T-helper 2 cell (primary cell): Measurements from ENCODE around the gene CLGN.
"Not testable (repeated sequence)": the region's sequence is repeated elsewhere in the genome, so short reads cannot be mapped to it uniquely, and the experiment has no call there.

Experiments used
- DNase-seq, 5 experiments: peaks; one replicate each; pipeline versions ENCODE4 v3.0.0 to v3.0.0-alpha.2; 2012 to 2022
- total RNA-seq, 2 donors: gene quantifications; one replicate each; lab custom pipeline; 2026; lab: John Stamatoyannopoulos, UW

Gene CLGN
- total RNA-seq, result 0 to 0.67 reads per million in 2 donors

DNA sequence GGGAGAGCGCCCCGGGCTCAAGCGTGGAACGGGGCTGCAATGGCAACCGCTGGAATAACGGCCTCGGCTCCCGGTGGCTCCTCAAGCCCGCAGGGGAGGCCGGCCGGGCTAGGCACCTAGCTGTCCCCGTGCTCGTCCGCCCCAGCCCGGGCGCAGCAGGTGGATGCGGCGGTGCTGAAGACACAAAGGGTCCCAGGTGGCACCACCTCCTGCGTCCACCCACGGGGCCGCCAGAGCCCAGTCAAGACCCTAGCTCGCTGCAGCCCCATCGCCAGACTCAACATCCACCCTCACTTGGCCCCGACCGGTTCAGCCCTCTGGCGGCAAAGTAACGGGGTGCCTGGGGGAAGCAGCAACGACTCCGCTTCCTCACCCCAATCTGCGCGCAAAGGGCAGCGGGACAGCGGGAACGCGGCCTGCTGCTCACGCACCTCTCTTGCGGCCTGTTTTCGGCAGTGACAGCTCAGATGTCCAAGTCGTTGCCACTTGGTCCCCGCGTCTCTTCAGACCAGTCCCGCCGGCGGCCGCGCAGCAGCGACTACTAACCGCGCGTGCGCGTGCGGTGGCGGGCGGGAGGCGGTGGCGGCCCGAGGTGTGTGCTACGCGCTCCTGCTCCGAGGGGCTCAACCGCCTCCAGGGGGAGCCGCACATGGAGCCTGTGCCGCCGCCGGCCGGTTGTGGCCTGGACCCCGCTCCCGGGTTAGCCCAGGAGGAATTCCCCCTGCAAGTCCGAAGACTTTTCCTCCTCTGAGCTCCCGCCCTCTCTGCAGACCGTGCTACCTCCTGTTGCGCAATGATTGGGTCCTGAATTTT is at the start of gene CLGN:
TSS of gene CLGN (minus strand) at position 543 of the 813 bp plus-strand sequence. CDS start 14,570 bp downstream, outside the sequence.
- peak in 4 of 5 experiments; percentile 6 to 59 (median 10) for DNase-seq

- no peak for DNase-seq
Observed at GRCh38 chr4:140472156-140472555, 44.7 kb upstream of the CLGN start.

DNA sequence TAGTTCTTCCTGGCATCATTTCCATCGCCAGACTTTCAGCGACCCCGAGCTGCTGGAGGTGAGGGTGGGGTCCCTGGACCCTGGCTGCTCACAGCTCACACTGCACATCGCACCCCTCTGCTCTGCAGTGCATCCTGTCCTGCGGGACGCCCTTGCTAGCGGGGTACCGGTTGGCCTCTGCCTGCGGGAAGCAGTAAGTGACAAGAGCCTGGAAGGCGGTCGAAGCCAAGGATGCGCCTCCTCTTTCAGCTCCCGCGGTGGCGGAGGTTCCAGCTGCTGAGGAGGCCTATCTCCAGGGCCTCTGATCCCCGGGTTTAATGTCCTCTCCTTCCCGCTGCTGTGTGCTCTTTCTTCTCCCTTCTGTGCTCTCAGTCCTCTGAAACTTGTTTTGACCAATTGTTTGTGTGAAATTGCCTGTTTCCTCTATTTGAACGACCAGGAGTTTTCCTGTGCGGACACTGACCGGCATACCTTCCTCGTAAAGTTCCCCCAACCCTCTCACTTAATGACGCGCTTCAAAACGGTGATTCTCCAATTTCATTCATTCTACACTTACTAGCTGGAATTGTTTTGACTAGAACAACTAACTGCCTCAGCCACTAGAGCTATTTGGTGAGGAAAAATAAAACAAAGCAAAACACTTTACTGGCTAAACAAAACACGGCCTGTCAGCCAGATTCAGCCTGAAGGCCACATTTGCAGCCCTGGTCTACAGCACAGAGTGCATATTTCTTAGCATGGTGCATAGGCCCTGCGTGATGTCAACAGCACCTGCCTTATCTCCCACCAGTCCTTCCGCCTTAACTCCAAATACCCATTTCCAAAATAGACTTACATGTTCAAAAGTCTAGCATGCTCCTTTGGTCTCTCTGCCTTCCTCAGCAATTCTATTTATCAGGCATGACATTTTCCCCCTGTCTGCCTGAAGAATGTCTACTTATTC is 42.6 kb upstream of the CLGN start:
- DNase-seq, result no peak

DNA sequence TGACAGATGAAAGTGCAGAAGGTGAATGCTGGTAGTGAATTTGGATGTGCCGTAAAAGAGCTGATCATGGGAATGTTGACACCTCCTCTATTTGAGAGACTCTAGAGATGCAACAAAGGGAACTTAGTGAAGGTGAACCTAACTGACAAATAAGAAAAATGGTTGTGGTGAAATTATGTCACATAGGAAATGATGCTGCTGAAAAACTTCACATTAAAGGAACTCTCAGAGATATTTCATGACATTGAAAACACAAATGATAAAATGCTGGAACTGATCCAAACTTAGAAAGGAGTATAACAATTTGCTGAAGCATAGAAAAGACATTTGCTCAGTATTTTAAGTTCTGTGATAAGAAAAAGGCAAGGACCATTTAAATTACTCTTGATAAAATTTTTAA is 38.7 kb upstream of the CLGN start:
- no peak for DNase-seq

GRCh38 chr4:140463614-140464013 is 36.2 kb upstream of the CLGN start:
- no peak for DNase-seq

DNA sequence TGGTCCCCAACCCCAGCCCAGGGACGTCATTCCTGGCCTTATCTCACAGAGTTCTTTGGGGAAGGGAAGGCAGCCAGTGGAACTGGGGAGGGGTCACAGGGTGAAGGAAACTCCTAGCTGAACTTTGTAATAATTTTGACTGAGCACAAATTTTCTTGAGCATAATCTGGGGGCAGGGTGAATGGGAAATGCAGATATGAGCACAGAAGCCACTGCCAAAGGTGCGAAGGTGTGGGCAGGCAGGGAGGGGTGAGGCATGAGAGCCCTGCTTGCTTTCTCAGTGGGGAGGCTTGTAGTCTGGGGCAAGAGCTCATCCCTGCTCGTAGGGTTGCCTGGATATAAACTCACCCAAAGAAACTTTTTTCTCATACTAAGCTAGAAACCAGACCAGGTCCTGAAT is 35.7 kb upstream of the CLGN start:
- DNase-seq, result no peak

DNA sequence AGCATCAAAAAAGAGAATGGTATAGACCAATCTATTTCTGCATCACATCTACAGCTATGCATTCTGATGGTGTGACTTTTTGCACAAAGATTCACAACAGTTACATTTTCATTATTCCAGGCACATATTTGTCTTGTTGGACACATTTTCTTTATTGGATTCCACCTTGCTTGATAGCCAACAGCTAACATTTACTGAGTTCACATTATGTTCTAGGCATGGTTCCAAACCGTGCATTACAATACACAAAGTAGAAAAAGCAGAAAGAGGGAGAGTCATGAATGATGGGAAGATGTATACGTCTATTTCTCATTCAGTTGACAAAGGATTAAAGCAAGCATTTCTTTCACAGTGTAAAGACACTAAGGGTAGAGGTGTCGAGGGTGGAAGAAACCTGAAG is 22.9 kb upstream of the CLGN start:
- no peak for DNase-seq

- DNase-seq, result no peak
Observed at GRCh38 chr4:140448830-140449229, 21.4 kb upstream of the CLGN start.

DNA sequence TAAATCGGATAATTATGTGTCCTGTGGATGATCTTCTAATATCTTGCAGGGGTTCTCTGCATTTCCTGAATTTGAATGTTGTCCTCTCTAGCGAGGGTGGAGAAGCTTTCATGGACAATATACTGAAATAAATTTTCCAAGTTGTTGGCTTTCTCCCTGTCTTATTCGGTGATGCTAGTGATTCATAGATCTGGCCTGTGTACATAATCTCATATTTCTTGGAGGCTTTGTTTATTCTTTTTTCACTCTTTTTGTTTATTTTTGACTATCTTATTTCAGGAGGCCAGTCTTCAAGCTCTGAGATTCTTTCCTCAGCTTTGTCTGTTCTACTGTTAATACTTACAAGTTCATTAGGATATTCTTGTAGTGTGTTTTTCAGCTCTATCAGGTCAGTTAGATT is 20.7 kb upstream of the CLGN start:
- no peak for DNase-seq

DNA sequence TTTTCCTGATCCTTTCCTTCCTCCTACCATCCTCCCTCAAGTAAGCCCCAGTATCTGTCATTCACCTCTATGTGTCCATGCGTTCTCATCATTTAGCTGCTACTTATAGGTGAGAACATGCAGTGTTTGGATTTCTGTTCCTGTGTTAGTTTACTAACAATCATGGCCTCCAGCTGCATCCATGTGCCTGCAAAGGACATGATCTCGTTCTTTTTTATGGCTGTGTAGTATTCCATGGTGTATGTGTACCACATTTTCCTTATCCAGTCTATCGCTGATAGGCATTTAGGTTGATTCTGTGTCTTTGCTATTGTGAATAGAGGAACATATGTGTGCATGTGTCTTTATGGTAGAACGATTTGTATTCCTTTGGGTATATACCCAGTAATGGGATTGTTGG is 16.9 kb upstream of the CLGN start:
- DNase-seq, result not testable (repeated sequence)

DNA sequence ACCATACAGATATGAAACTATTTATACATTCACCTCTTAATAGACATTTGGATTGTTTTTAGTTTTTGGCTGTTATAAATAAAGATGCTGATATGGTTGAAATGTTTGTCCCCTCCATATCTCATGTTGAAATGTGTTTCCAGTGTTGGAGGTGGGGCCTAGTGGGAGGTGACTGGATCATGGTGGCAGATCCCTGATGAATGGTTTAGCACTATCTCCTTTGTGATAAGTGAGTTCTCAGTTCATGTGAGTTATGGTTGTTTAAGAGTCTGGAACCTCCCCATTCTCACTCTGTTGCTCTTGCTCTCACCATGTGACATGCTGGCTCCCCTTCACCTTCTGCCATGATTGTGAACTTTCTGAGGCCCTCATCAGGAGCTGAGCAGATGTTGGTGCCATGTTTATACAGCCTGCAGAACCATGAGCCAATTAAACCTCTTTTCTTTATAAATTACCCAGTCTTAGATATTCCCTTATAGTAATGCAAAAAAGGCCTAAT is 12.2 kb upstream of the CLGN start:
- DNase-seq, result no peak

GRCh38 chr4:140427919-140428471 is 547 bp upstream of the CLGN start:
- no peak for DNase-seq

DNA sequence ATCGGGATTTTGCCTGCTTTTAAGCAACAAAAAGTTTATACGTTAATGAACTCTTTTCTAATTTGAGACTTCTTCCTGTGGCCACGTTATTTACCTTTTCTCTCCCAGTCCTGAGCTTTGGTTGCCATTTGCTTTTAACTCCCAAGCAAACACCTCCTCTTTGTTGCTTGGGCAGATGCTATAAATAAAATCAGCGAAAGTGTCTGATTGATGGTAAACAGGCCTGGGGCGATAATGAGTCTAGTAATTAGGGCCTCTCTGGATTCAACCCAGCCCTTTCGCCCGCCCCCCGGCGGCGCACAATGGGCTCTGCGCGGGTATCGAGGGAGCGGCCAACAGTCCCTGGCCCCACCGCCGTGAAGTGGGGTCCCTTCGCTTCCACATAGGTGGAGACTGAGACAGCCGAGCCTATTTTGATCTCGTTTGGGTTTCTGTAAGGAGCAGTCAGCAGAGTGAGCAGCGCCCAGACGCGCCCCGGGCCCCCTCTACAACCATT is 790 bp downstream of the CLGN start:
- no peak for DNase-seq

DNA sequence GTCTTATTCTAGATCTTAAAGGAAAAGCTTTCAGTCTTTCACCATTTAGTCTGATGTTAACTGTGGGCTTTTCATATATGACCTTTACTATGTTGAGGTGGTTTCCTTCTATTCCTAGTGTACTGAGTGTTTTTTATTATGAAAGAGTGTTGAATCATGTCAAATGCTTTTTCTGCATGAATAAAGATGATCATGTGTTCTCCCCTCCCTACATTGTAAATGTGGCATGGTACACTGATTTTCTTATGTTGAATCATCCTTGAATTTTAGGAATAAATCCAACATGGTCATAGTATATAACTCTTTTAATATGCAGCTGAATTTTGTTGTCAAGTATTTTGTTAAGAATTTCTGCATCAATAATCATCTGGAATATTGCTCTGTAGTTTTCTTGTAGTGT is 4.3 kb downstream of the CLGN start:
- DNase-seq, result no peak

DNA sequence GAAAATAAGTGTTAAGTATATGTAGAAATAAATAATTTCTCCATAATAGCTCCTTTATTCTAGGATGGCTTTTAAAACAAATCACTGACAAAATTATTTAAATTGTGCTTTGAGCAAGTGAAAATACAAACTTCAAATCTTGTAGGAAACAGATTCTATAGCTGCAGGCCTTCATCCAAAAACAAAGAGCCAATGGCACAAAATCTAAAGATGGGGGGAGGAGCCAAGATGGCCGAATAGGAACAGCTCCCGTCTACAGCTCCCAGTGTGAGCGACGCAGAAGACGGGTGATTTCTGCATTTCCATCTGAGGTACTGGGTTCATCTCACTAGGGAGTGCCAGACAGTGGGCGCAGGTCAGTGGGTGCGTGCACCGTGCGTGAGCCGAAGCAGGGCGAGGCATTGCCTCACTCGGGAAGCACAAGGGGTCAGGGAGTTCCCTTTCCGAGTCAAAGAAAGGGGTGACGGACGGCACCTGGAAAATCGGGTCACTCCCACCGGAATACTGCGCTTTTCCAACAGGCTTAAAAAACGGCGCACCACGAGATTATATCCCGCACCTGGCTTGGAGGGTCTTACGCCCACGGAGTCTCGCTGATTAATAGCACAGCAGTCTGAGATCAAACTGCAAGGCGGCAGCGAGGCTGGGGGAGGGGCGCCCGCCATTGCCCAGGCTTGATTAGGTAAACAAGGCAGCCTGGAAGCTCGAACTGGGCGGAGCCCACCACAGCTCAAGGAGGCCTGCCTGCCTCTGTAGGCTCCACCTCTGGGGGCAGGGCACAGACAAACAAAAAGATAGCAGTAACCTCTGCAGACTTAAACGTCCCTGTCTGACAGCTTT is 14.1 kb downstream of the CLGN start:
- not testable (repeated sequence) for DNase-seq

DNA sequence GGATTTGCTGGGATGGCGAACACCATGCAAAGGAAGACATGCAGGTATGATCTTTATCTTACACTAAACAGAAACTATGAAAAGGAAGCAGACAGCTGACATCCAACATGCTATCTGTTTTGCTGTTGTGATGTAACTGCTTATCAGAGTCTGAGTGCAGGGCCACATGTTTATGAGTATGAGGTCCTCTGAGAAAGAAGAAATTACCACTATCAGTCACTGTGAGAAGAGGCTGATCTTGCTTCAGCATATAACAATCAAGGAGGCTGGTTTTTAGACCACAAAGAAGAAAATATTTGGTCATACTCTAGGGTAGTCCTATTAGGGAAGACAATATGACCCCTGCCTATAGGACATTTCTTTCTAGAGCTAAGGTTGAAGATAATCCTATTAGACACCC is 18.5 kb downstream of the CLGN start:
- peak in 1 of 5 experiments; percentile 37 for DNase-seq

DNA sequence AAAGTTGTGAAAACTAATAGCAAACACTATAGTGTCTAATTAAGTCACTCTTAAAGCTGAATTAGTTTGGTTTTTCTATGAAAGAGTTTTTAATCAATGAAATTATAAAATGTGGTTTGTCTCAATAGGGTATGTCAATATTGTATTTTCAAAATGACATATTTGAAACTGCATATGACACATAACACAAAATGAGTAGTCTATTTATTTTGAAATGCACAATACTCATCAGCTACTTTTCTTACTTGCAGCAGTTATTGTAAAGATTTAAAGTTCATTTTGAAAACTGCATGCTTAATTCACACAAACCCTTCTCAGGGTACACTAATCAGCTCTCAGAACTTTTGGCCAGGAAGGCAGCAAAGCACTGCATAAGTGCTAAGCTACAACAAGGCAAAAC is 21.2 kb downstream of the CLGN start:
- DNase-seq, result no peak

GRCh38 chr4:140400111-140400510 is 27.3 kb downstream of the CLGN start:
- no peak for DNase-seq

DNA sequence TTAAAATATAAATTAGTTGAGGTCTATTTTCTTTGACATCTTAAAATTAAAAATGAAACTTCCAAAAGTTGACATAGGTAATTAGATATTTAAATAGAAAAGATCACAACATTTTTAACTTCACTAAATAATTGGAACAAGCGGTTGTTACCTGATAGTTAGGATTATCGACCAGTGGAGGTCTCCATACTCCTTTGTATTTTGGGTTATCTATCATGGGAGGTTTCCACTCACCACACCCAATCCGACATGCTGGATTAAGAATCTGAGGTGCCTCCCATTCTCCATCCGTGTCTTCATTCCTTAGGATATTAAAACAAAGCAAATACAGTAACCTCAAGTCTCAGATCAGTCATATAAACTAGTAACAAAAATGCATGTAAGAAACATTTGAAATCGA is 31.8 kb downstream of the CLGN start:
- no peak for DNase-seq

DNA sequence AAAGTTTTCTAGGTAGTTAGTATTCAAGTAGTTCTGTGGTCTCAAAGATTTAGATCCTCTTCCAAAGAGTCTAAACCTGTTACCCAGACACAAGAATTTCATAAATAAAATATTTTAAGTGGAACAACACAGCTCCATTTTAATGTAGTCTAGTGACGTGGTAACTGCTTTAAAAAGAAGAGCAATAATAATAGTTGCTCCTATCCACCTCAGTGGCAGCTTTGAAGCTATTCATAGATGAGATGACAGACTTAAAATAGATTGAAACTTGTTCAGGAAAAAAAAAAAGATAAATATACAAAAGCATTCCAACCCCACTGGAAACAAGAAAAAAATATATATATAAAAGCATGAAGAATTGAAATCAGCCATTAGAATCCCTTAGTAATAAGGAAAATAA is 39.4 kb downstream of the CLGN start:
- no peak for DNase-seq

- DNase-seq, result no peak
Observed at GRCh38 chr4:140382732-140383131, 44.7 kb downstream of the CLGN start.

GRCh38 chr4:140374130-140374477 is 53.3 kb downstream of the CLGN start:
- DNase-seq, result no peak
